Measurements from ENCODE around the gene BLZF1.
"Not testable (repeated sequence)": the region's sequence is repeated elsewhere in the genome, so short reads cannot be mapped to it uniquely, and the experiment has no call there.

GRCh38 chr1:169408340-169408739 is 40.3 kb downstream of the BLZF1 start:
- not testable (repeated sequence) for TF ChIP-seq CTCF, POLR2A (IDR thresholded peaks at IDR 0.05)

Measured in esophagus squamous epithelium (tissue), 4 donors.